IMR-90 (cell line): ENCODE data around the gene DPCD. TPM values are rescaled to one million over a fixed set of nuclear protein-coding genes. Genes with fewer than 3 reads are reported as not detected.

ENCODE experiments used
- ATAC-seq: fragments of 200-7000 bp; cut with Tn5 transposase; 2 replicates; pipeline ENCODE4 v1.9.1; 2020; ENCODE audit warnings: low read depth, mild to moderate bottlenecking, moderate library complexity
- BruUV-seq: library from RNA; stranded (reverse); fragments of 400-500 nt; replicated peaks from 2 replicates; lab custom pipeline; 2021; lab: Mats Ljungman, UMichigan
- CTCF ChIA-PET: fragments of 300-600 bp; formaldehyde crosslinking; extraction: SDS; loops from one replicate; lab custom pipeline; 2021; ENCODE audit warnings: antibody characterized with exemption; lab: Yijun Ruan, JAX
- POLR2A ChIA-PET: fragments of 300-600 bp; sonication (Branson Sonifier 250); formaldehyde crosslinking; loops from one replicate; lab custom pipeline; 2022; ENCODE audit warnings: antibody characterized with exemption; ENCODE audit not compliant: unreplicated experiment; lab: Charles Lee
- DNase-seq: peaks from one replicate; pipeline ENCODE4 v3.0.0; 2013
- H2AFZ ChIP-seq: replicated peaks from 2 replicates; pipeline ENCODE3; 2013; ENCODE audit warnings: low read length, mild to moderate bottlenecking; ENCODE audit not compliant: poor library complexity
- H2AK5ac ChIP-seq: 2 replicates; pipeline ENCODE4 v1.6.1; 2013; ENCODE audit warnings: low read depth, low read length, inconsistent platforms
- H2AK9ac ChIP-seq: replicated peaks from 2 replicates; pipeline ENCODE3; 2013; ENCODE audit warnings: mild to moderate bottlenecking, low read depth, low read length, moderate library complexity; ENCODE audit not compliant: poor library complexity
- H2BK120ac ChIP-seq: 2 replicates; pipeline ENCODE4 v1.6.1; 2013; ENCODE audit warnings: low read depth, low read length, inconsistent platforms
- H2BK15ac ChIP-seq: 3 replicates; pipeline ENCODE4 v1.6.1; 2013; ENCODE audit warnings: low read depth, low read length, inconsistent platforms
- H2BK20ac ChIP-seq: 2 replicates; pipeline ENCODE4 v1.6.1; 2013; ENCODE audit warnings: low read depth, mild to moderate bottlenecking, inconsistent platforms, low read length, moderate library complexity
- H2BK5ac ChIP-seq: 2 replicates; pipeline ENCODE4 v1.6.1; 2013; ENCODE audit warnings: mild to moderate bottlenecking, low read depth, low read length, inconsistent platforms; ENCODE audit not compliant: poor library complexity, severe bottlenecking
- H3K14ac ChIP-seq: replicated peaks from 2 replicates; pipeline ENCODE4 v1.6.1; 2013; ENCODE audit warnings: low read depth, low read length, inconsistent platforms
- H3K18ac ChIP-seq: 2 replicates; pipeline ENCODE4 v1.6.1; 2013; ENCODE audit warnings: low read depth, low read length, control low read depth
- H3K23ac ChIP-seq: 2 replicates; pipeline ENCODE4 v1.6.1; 2013; ENCODE audit warnings: low read depth, low read length, inconsistent platforms
- H3K27ac ChIP-seq: 2 replicates; pipeline ENCODE4 v1.5.1; 2013; ENCODE audit warnings: mild to moderate bottlenecking, control low read depth, low read length; ENCODE audit not compliant: insufficient read depth
- H3K27me3 ChIP-seq: 2 replicates; pipeline ENCODE4 v1.6.1; 2013; ENCODE audit warnings: low read length; ENCODE audit not compliant: control insufficient read depth, insufficient read depth
- H3K36me3 ChIP-seq: 2 replicates; pipeline ENCODE4 v1.6.1; 2013; ENCODE audit warnings: low read length, mixed read lengths; ENCODE audit not compliant: control insufficient read depth, insufficient read depth
- H3K4ac ChIP-seq: 2 replicates; pipeline ENCODE4 v1.6.1; 2013; ENCODE audit warnings: low read depth, low read length, inconsistent platforms
- H3K4me1 ChIP-seq: 2 replicates; pipeline ENCODE4 v1.6.1; 2013; ENCODE audit warnings: low read length, mixed read lengths; ENCODE audit not compliant: control insufficient read depth, insufficient read depth
- H3K4me2 ChIP-seq: 2 replicates; pipeline ENCODE4 v1.6.1; 2013; ENCODE audit warnings: low read depth, mild to moderate bottlenecking, control low read depth, low read length, moderate library complexity
- H3K4me3 ChIP-seq: 2 replicates; pipeline ENCODE4 v1.5.1; 2013; ENCODE audit warnings: low read depth, mild to moderate bottlenecking, control low read depth, low read length, moderate library complexity; ENCODE audit not compliant: insufficient read depth
- H3K56ac ChIP-seq: 2 replicates; pipeline ENCODE4 v1.6.1; 2013; ENCODE audit warnings: low read length, inconsistent platforms; ENCODE audit not compliant: insufficient read depth; ENCODE audit errors: extremely low read depth
- H3K79me1 ChIP-seq, 2 experiments: 2 replicates each; pipeline ENCODE4 v1.6.1; 2013; ENCODE audit warnings: low read length in 2 of 2, inconsistent platforms in 1 of 2, low read depth in 1 of 2
- H3K9ac ChIP-seq: 2 replicates; pipeline ENCODE4 v1.6.1; 2013; ENCODE audit warnings: low read depth, low read length, control low read depth
- H3K9me1 ChIP-seq: 2 replicates; pipeline ENCODE4 v1.6.1; 2013; ENCODE audit warnings: low read length, inconsistent platforms; ENCODE audit not compliant: insufficient read depth
- H3K9me3 ChIP-seq: 2 replicates; pipeline ENCODE4 v1.6.1; 2013; ENCODE audit warnings: low read length; ENCODE audit not compliant: control insufficient read depth, insufficient read depth
- H4K20me1 ChIP-seq: 2 replicates; pipeline ENCODE4 v1.6.1; 2013; ENCODE audit warnings: low read length, inconsistent platforms; ENCODE audit not compliant: insufficient read depth
- H4K5ac ChIP-seq: 2 replicates; pipeline ENCODE4 v1.6.1; 2013; ENCODE audit warnings: mild to moderate bottlenecking, low read depth, low read length, control low read depth
- H4K8ac ChIP-seq, 2 experiments: 2 replicates each; pipeline ENCODE4 v1.6.1; 2013; ENCODE audit warnings: low read depth in 2 of 2, low read length in 2 of 2, control low read depth in 1 of 2, inconsistent platforms in 1 of 2
- H4K91ac ChIP-seq: 2 replicates; pipeline ENCODE4 v1.6.1; 2013; ENCODE audit warnings: low read depth, low read length, inconsistent platforms; ENCODE audit not compliant: insufficient read depth
- BHLHE40 ChIP-seq: fragments of 150-350 bp; IDR thresholded peaks from 2 replicates; pipeline ENCODE4 v1.6.1; 2016; ENCODE audit warnings: mild to moderate bottlenecking, low read depth, low read length
- CEBPB ChIP-seq: IDR thresholded peaks from 2 replicates; pipeline ENCODE4 v1.6.1; 2012; ENCODE audit warnings: low read depth, low read length, improper control_type of control experiment
- CHD1 ChIP-seq: IDR thresholded peaks from 2 replicates; pipeline ENCODE4 v1.6.1; 2012; ENCODE audit warnings: low read depth, low read length, improper control_type of control experiment
- CTCF ChIP-seq: conservative IDR thresholded peaks from 2 replicates; pipeline ENCODE4 v1.5.1; 2012; ENCODE audit warnings: mild to moderate bottlenecking, low read depth, low read length, improper control_type of control experiment
- ELK1 ChIP-seq: fragments of 150-350 bp; IDR thresholded peaks from 2 replicates; pipeline ENCODE4 v1.6.1; 2016; ENCODE audit warnings: low read depth, mild to moderate bottlenecking, low read length, moderate library complexity, borderline replicate concordance
- FOS ChIP-seq: fragments of 150-350 bp; IDR thresholded peaks from 2 replicates; pipeline ENCODE4 v1.6.1; 2016; ENCODE audit warnings: low read depth, low read length
- MAFK ChIP-seq: IDR thresholded peaks from 2 replicates; pipeline ENCODE4 v1.6.1; 2012; ENCODE audit warnings: low read depth, low read length, improper control_type of control experiment
- NFE2L2 ChIP-seq: fragments of 150-350 bp; IDR thresholded peaks from 2 replicates; pipeline ENCODE4 v1.6.1; 2016; ENCODE audit warnings: low read depth, mild to moderate bottlenecking, low read length
- POLR2A ChIP-seq: IDR thresholded peaks from 2 replicates; pipeline ENCODE4 v1.6.1; 2012; ENCODE audit warnings: mild to moderate bottlenecking, low read depth, low read length
- RAD21 ChIP-seq: IDR thresholded peaks from 2 replicates; pipeline ENCODE4 v1.6.1; 2012; ENCODE audit warnings: low read length, improper control_type of control experiment
- RCOR1 ChIP-seq: IDR thresholded peaks from 2 replicates; pipeline ENCODE4 v1.6.1; 2012; ENCODE audit warnings: mild to moderate bottlenecking, low read length, improper control_type of control experiment; ENCODE audit not compliant: insufficient replicate concordance
- SMC3 ChIP-seq: fragments of 150-350 bp; IDR thresholded peaks from 2 replicates; pipeline ENCODE4 v1.6.1; 2016; ENCODE audit warnings: low read depth, mild to moderate bottlenecking, antibody characterized with exemption, low read length, moderate library complexity
- WGBS, 2 experiments: methylation state at CpG; one replicate each; pipeline versions ENCODE4 v1.1.5 to v1.1.7; 2013; ENCODE audit warnings: missing lambda C conversion rate in 2 of 2; ENCODE audit not compliant: insufficient read length in 1 of 2; ENCODE audit errors: extremely low coverage in 2 of 2; 5-methylcytosine and 5-hydroxymethylcytosine counted together
- dilution Hi-C: fragments of 300-500 bp; cut with HindIII; formaldehyde crosslinking; loops from one replicate; pipeline ENCODE4 v1.14.3; 2018; ENCODE audit warnings: low sequenced_read_pairs; ENCODE audit not compliant: unreplicated experiment
- in situ Hi-C: fragments of 300-500 bp; cut with MboI; formaldehyde crosslinking; loops from 3 replicates; pipeline ENCODE4 v1.14.3; 2019; ENCODE audit warnings: low sequenced_read_pairs, inconsistent platforms, mixed read lengths
- intact Hi-C: fragments of 100-400 bp; cut with micrococcal nuclease; formaldehyde crosslinking; loops from 2 replicates; pipeline ENCODE4 v1.10.0; 2022
- polyA plus RNA-seq, 3 experiments: library from polyadenylated mRNA; depleted of rRNA; stranded (reverse); fragments of >200 nt; gene quantifications; 2 replicates each; pipeline ENCODE4 v1.2.3, GENCODE V29; 2012; ENCODE audit warnings: low replicate concordance in 1 of 3
- total RNA-seq: library from RNA; depleted of rRNA; stranded (reverse); fragments of >200 nt; gene quantifications from 2 replicates; pipeline ENCODE4 v1.2.3, GENCODE V29; 2012

Gene DPCD
- total and polyA plus RNA-seq, 2 of the 4 experiments (the other 2 are of a cell fraction): 59.1 to 73.7 TPM

- TF ChIP-seq CHD1: no peak
- TF ChIP-seq POLR2A: no peak
Observed at GRCh38 chr10:101614663-101615524, 26.8 kb downstream of the DPCD start (continued).

- H3K9me3 ChIP-seq: no peaks in the 10 kb centered on the region
- no peak overlapping the region for H3K27ac ChIP-seq
- no TSS peak for BruUV-seq
- H3K36me3 ChIP-seq: peaks cover 18% of the 10 kb centered on the region; the same call in 1 of the 2 replicates
- H3K9ac ChIP-seq: no peak overlapping the region
- H3K4me2 ChIP-seq: no peak overlapping the region
- H3K23ac ChIP-seq: no peak overlapping the region
- no peak overlapping the region for H2AK5ac ChIP-seq
- no peak overlapping the region for H4K5ac ChIP-seq
- H3K18ac ChIP-seq: no peak overlapping the region
- H3K14ac ChIP-seq: no peak overlapping the region
- H4K20me1 ChIP-seq: no peaks in the 10 kb centered on the region
- no peak for TF ChIP-seq ELK1
- TF ChIP-seq RAD21: no peak
- no peak for TF ChIP-seq BHLHE40
- no peak for TF ChIP-seq RCOR1
- TF ChIP-seq MAFK: no peak
- TF ChIP-seq CEBPB: no peak
- no peak for TF ChIP-seq FOS
- no peak for TF ChIP-seq CHD1
- TF ChIP-seq CTCF: no peak
- no peak for TF ChIP-seq SMC3
- no peak for TF ChIP-seq POLR2A
- TF ChIP-seq NFE2L2: no peak
- H3K79me1 ChIP-seq: no peaks in the 10 kb centered on the region; a peak in 1 of 4 replicates
- no peak overlapping the region for H4K91ac ChIP-seq
- no peak overlapping the region for H2AFZ ChIP-seq
- dilution Hi-C loops (no loop called here), intact Hi-C loops (no loop called here), in situ Hi-C loops (no loop called here)
- H2BK20ac ChIP-seq: no peak overlapping the region
- H2BK120ac ChIP-seq: no peak overlapping the region
- no peaks in the 10 kb centered on the region for H3K27me3 ChIP-seq
- H3K56ac ChIP-seq: no peak overlapping the region
- H4K8ac ChIP-seq: no peak overlapping the region
- peaks cover 12% of the 10 kb centered on the region for H3K9me1 ChIP-seq
- ATAC-seq: no peak
- H2BK5ac ChIP-seq: no peak overlapping the region
- ChIA-PET CTCF (no interaction called here), POLR2A (no interaction called here)
- DNase-seq: no peak
- H2BK15ac ChIP-seq: no peak overlapping the region
- peak overlapping the region; percentile 18 for H2AK9ac ChIP-seq
- H3K4me1 ChIP-seq: 0 out of 2 replicates have a peak, but pooled peaks cover 3% of the 10 kb centered on the region
- no peak overlapping the region for H3K4ac ChIP-seq
- WGBS, 2 experiments: 50% methylated on average over 1 of the region's 5 CpGs; no CpG with 5 or more reads in 1 of the 2 experiments
- no peak overlapping the region for H3K4me3 ChIP-seq
Observed at GRCh38 chr10:101615525-101616116, 27.5 kb downstream of the DPCD start.
